HL-60 (cell line): ENCODE measurements around the gene KLHL40.

ENCODE experiments used
- CTCF ChIP-seq: IDR thresholded peaks from one replicate; pipeline ENCODE4 v1.5.1; 2011; ENCODE audit warnings: low read length, control low read depth, inconsistent platforms; ENCODE audit not compliant: insufficient read depth
- GABPA ChIP-seq: IDR thresholded peaks from 2 replicates; pipeline ENCODE4 v1.6.1; 2012; ENCODE audit warnings: low read depth
- POLR2AphosphoS5 ChIP-seq: IDR thresholded peaks from 2 replicates; pipeline ENCODE4 v1.6.1; 2012; ENCODE audit warnings: low read depth
- TF ChIP-seq, protein P1 (sequence below): IDR thresholded peaks from 2 replicates; pipeline ENCODE4 v1.6.1; 2012; ENCODE audit warnings: low read depth; ENCODE audit not compliant: insufficient replicate concordance

DNA sequence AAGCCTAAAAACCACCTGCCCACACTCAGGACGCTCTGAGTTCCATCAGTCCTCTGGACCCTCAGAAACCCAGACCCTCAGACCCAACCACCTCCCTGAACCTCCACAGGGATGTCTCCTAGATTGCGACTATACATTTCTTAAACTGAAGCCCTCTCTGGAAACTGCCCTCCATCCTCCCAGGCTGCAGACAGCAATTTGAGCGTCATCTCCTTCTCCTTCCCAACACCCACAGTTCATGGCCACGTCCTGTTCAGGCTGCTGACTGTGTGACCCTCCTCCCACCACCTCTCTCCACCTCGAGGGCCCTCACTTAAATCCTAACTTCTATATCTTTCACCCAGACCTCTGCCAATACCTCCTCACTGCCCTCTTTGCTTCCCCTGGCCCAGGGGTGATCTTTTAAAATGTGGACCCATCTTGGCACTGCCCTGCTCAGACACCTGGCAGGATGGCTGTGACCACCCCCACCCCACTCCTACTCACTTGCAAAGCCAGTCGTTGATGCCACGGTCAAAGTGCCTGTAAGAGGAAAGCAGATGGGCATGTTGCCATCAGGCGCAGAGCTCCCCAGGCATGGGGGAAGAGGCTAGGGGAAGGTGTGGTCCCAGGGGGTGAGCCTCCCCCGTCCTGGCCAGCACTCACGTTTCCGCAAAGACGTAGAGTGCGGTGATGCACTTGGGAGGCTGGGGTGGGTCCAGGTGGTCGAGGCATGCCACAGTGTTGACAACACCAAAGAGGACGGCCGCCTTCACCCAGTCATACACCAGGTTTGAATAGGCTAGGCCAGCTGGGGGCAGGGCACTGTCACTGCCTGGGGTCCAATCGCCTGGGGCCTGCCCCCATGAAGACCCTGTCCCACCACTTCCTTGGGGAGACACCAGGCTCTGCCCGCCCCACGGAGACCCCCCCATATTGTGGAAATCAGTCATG lies 11.3 kb downstream of the KLHL40 start:
- TF ChIP-seq CTCF (no peak), POLR2AphosphoS5 (no peak), GABPA (no peak)
- TF ChIP-seq, protein P1, sequence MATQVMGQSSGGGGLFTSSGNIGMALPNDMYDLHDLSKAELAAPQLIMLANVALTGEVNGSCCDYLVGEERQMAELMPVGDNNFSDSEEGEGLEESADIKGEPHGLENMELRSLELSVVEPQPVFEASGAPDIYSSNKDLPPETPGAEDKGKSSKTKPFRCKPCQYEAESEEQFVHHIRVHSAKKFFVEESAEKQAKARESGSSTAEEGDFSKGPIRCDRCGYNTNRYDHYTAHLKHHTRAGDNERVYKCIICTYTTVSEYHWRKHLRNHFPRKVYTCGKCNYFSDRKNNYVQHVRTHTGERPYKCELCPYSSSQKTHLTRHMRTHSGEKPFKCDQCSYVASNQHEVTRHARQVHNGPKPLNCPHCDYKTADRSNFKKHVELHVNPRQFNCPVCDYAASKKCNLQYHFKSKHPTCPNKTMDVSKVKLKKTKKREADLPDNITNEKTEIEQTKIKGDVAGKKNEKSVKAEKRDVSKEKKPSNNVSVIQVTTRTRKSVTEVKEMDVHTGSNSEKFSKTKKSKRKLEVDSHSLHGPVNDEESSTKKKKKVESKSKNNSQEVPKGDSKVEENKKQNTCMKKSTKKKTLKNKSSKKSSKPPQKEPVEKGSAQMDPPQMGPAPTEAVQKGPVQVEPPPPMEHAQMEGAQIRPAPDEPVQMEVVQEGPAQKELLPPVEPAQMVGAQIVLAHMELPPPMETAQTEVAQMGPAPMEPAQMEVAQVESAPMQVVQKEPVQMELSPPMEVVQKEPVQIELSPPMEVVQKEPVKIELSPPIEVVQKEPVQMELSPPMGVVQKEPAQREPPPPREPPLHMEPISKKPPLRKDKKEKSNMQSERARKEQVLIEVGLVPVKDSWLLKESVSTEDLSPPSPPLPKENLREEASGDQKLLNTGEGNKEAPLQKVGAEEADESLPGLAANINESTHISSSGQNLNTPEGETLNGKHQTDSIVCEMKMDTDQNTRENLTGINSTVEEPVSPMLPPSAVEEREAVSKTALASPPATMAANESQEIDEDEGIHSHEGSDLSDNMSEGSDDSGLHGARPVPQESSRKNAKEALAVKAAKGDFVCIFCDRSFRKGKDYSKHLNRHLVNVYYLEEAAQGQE = no peak
